Activated CD4-positive, alpha-beta T cell treated with anti-CD3 and anti-CD28 coated beads for 24 hours (primary cell): ENCODE measurements around the gene KCNJ2.

ENCODE experiments used
- DNase-seq, 2 donors: peaks; one replicate each; pipeline ENCODE4 v3.0.0-alpha.2; 2020; ENCODE audit warnings: low read depth in 2 of 2

The KCNJ2 gene

DNA sequence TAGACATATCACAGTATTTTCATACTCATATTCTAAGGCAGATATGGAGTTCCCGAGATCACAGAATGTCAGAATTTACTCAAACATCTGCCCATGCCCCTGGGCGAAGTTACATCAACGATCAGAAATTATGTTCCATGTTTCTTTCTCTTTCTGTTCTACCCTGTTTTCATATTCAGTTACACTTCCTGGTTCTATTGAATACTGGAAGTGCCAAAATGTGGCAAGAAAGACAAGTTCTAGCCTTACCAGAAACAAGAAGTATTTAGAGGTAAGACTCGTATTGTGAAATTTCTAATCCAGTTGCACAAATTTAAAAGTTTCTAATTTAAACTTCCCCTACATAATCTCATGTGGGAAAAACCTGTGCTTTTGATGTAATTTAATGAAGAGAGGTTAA is 36.1 kb downstream of the KCNJ2 start:
- no peak for DNase-seq

DNA sequence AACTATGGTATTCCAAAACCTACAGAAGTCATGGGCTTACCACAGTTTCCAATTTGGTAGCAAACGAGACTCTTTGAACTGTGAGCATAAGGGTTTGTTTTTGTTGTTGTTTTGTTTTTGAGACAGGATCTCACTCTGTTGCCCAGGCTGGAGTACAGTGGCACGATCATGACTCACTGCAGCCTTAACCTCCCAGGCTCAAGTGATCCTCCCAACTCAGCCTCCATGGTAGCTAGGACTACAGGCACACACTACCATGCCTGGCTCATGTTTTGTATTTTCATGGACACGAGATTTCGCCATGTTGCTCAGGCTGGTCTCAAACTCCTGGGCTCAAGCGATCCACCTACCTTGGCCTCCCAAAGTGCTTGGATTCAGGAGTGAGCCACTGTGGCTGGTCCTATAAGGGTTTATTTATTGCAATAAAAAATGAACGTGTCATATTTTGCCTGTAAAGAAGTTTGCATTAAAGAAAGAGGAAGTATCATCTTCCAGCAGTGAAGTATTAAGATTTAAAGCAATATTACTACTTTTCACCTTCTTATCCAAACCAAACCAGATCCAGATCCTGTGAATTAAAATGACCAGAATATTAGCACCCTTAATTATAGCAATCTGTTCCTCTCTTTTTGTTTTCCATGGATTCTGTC is 37.2 kb downstream of the KCNJ2 start:
- DNase-seq = no peak

DNA sequence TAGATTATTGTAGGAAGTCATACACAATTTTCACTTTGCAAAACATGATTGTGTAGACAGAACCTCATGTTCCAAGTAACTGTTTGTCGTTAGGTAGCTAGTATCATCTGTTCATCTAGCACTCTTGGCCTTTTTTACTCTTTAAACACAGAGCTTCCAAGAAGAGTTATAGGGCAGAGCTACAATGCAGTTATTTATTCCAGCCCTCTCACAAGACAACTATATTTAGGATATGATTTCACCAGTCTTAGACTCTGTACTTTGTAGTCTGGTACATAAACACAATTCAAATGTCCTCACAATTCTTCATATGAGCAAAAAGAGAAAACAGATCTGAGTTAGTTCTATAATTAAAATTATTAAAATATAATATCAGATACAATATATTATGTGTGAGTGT is 37.9 kb downstream of the KCNJ2 start:
- DNase-seq = no peak

DNA sequence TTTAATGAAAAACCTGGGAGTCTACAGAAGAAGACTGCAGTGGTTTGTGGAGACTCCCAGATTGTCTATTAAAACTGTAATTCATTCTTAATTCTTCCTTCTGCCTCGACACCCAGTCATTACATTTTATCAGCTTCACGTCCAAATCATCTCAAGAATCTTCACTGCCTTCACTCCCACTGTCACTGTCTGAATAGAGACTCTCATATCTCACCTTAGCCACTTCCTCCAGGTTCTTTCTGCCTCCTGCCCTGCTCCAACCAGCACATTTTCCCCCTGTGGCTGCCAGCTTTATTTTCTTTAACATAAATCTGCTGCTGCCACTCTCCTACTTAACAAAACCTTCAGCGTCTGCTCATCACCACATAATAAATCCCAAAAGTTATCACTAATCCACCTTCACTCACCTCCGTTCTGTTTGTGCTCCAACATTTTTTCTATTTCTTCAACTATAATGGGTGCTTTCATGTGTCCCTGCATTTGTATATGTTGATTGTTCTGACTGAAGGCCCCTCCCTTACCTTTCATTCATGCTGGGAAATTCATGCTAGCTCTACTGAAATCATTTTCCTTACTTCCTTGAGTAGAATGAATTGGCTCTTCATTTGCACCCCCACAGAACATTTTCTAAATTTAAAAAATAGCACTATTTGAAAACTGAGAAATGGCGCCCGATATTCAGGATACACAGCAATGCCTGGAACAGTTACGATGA is 38.9 kb downstream of the KCNJ2 start:
- DNase-seq = no peak

DNA sequence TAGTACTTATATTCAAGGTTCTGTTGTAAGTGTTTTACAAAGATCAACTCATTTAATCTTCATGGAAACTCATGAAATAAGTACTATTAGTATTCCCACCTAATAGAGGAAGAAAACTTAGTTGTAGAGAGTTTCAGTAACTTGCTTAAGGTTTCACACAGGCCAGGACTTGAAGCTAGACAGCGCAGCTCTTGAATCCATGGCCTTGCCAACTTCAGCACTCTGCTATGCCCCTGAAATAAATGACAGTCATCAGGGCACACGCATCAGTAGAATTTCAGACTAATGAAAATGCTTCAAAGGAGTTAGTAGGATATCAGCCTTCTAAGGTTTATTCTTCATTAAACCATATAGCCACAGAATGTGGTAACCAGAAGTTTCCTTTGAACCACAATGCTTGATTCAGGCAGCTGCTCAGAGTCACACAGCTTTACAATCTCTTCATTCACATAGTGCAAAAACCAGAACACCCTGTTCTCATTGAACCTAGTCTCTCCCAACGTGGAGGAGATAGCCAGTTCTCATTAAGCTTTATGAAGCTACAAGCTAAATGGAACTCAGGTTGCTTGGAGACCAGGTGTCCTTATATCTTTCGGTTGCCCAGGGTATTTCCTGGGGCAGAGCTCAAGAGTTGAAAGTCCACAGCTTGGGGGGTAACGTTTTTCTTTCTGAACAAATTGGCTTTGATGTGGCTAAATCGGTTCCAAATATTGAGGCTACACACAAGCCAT is 39.7 kb downstream of the KCNJ2 start:
- no peak for DNase-seq

DNA sequence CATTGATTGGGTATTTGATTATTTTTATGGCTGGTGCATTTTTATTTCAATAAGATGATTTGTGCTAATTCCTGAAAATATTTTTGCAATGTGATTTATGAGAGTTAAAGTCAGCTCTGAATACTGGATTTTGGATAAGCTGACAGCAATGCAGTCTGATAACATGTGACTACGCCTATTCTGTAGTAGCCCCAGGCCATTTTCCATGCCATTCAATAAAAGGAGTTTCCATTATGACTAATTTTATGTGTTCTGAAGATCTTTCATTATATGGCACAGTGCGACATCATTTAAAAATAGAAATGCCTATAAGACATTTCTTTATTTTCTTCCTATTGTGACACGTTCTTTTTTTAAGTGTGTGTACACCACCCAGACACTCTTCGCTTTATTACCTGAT is 46.3 kb downstream of the KCNJ2 start:
- no peak for DNase-seq

DNA sequence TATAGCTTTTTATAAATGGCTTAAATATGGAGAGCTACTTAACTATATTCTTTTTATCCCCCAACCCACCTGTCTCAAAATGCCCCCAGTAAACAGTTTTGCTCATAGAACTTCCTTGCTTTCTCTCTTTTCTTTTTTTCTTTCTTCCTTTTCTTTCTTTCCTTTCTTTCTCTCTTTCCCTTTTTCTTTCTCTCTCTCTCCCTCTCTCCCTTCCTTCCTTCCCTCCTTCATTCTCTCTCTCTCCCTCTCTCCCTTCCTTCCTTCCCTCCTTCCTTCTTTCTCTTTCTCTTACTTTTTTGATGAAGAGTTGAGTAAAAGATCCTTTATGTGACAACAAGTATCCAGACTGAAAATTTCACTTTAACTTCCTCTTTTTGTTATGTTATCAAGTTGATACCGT is 48.2 kb downstream of the KCNJ2 start:
- no peak for DNase-seq

DNA sequence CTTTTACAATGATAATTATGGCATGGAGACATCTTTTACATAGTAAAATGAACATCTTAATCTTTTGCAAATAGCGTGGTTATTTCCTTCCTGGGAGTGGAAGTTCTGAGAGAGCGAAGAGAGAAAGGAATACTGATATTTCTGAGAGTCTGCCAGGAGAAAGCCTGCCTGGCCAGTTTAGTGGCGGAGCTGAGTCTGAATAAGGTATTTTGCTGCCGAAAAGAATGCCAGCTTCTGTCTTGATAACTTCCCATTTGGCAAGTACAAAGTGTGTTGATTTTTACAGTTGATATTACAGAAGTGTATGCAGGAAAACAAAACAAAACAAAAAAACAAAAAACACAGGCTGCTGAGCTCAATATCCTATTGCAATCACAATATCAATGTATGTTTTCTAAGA is 55.9 kb downstream of the KCNJ2 start:
- DNase-seq = no peak
